Activated T-helper 1 cell treated with anti-CD3 and anti-CD28 coated beads, Interleukin-12 subunit alpha, Interleukin-12 subunit beta, Interleukin-2, Interleukin-4 antibody, amounts not matched to agents 30 ng/mL and 10 ng/mL and 1 ng/mL, durations not matched to agents 14 hours and 24 hours and 36 hours (primary cell): ENCODE data around the gene CAV2. TPM values are rescaled to one million over a fixed set of nuclear protein-coding genes. Genes with fewer than 3 reads are reported as not detected.

Source experiments
- DNase-seq: peaks from one replicate; pipeline ENCODE4 v3.0.0; 2021; ENCODE audit warnings: low spot score
- H3K27ac Mint-ChIP-seq: one replicate; pipeline ENCODE4 v1.8.0; 2021; ENCODE audit warnings: mild to moderate bottlenecking, mixed read lengths
- H3K27me3 Mint-ChIP-seq: one replicate; pipeline ENCODE4 v1.8.0; 2022; ENCODE audit warnings: mild to moderate bottlenecking, moderate library complexity, mixed read lengths; ENCODE audit not compliant: insufficient read depth
- H3K36me3 Mint-ChIP-seq: one replicate; pipeline ENCODE4 v1.8.0; 2021; ENCODE audit warnings: low read depth, mixed read lengths
- H3K4me1 Mint-ChIP-seq: one replicate; pipeline ENCODE4 v1.8.0; 2021; ENCODE audit warnings: low read depth, mixed read lengths
- H3K4me3 Mint-ChIP-seq: one replicate; pipeline ENCODE4 v1.8.0; 2021; ENCODE audit warnings: mild to moderate bottlenecking, moderate library complexity, mixed read lengths
- H3K9me3 Mint-ChIP-seq: one replicate; pipeline ENCODE4 v1.8.0; 2021; ENCODE audit warnings: mixed read lengths
- intact Hi-C: fragments of 100-400 bp; cut with micrococcal nuclease; formaldehyde crosslinking; loops from one replicate; pipeline ENCODE4 v1.15.1; 2024
- total RNA-seq: library from RNA; stranded (reverse); gene quantifications from 2 replicates; pipeline ENCODE4 v1.2.3, GENCODE V29; 2022

The CAV2 gene
- total RNA-seq, 1 donor from 2014 or later, result not detected

- H3K36me3 Mint-ChIP-seq, result no peaks in the 10 kb centered on the region
- no peak overlapping the region for H3K27ac Mint-ChIP-seq
- no peaks in the 10 kb centered on the region for H3K9me3 Mint-ChIP-seq
- peaks cover 42% of the 10 kb centered on the region for H3K27me3 Mint-ChIP-seq
- peaks cover 25% of the 10 kb centered on the region for H3K4me1 Mint-ChIP-seq
- intact Hi-C loops, result no loop called here
- no peak overlapping the region for H3K4me3 Mint-ChIP-seq
- no peak for DNase-seq
Measured at GRCh38 chr7:116530107-116530820, 30.7 kb downstream of the CAV2 start.

GRCh38 chr7:116532102-116532688 lies 32.7 kb downstream of the CAV2 start:
- H3K4me1 Mint-ChIP-seq, result peaks cover 11% of the 10 kb centered on the region
- intact Hi-C loops, result no loop called here
- no peak overlapping the region for H3K27ac Mint-ChIP-seq
- no peak for DNase-seq
- H3K9me3 Mint-ChIP-seq, result no peaks in the 10 kb centered on the region
- H3K4me3 Mint-ChIP-seq, result no peak overlapping the region
- no peaks in the 10 kb centered on the region for H3K36me3 Mint-ChIP-seq
- H3K27me3 Mint-ChIP-seq, result peaks cover 26% of the 10 kb centered on the region

DNA sequence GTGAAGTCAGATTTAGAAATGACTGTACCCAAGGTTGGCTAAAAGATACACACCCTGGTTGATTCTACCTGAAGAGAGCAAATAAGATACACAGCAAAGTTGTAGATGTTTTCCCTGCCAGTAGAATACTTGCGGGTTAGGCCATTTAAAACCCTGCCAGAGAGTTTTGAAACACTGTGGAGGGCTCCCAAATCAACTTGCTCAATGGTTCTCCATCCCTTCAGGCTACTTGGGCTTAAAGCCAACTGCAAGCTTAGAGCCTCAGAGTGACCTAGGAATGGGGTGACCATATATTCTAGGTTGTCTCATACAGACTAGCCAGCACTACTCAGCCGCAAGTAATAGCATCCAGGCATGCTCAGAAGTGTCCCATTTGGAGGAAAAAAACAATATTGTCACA lies 35.3 kb downstream of the CAV2 start:
- no peaks in the 10 kb centered on the region for H3K4me1 Mint-ChIP-seq
- intact Hi-C loops, result no loop called here

GRCh38 chr7:116535416-116535815 lies 35.9 kb downstream of the CAV2 start:
- no peak overlapping the region for H3K4me3 Mint-ChIP-seq
- no peaks in the 10 kb centered on the region for H3K9me3 Mint-ChIP-seq
- intact Hi-C loops, result no loop called here
- no peaks in the 10 kb centered on the region for H3K36me3 Mint-ChIP-seq
- no peak overlapping the region for H3K27ac Mint-ChIP-seq
- no peak for DNase-seq
- H3K27me3 Mint-ChIP-seq, result peaks cover 20% of the 10 kb centered on the region
- H3K4me1 Mint-ChIP-seq, result no peaks in the 10 kb centered on the region

More for the DNA sequence above, 35.3 kb downstream of the CAV2 start:
- H3K36me3 Mint-ChIP-seq, result no peaks in the 10 kb centered on the region
- H3K9me3 Mint-ChIP-seq, result no peaks in the 10 kb centered on the region
- H3K4me3 Mint-ChIP-seq, result no peak overlapping the region
- DNase-seq, result no peak
- peaks cover 20% of the 10 kb centered on the region for H3K27me3 Mint-ChIP-seq
- no peak overlapping the region for H3K27ac Mint-ChIP-seq

GRCh38 chr7:116538138-116538537 lies 38.6 kb downstream of the CAV2 start:
- H3K36me3 Mint-ChIP-seq, result no peaks in the 10 kb centered on the region
- no peak for DNase-seq
- H3K27me3 Mint-ChIP-seq, result peaks cover 18% of the 10 kb centered on the region
- H3K9me3 Mint-ChIP-seq, result no peaks in the 10 kb centered on the region
- intact Hi-C loops, result no loop called here
- no peak overlapping the region for H3K4me3 Mint-ChIP-seq
- no peaks in the 10 kb centered on the region for H3K4me1 Mint-ChIP-seq
- no peak overlapping the region for H3K27ac Mint-ChIP-seq

- no peaks in the 10 kb centered on the region for H3K36me3 Mint-ChIP-seq
- no peak overlapping the region for H3K27ac Mint-ChIP-seq
- H3K27me3 Mint-ChIP-seq, result peaks cover 25% of the 10 kb centered on the region
- H3K4me1 Mint-ChIP-seq, result no peaks in the 10 kb centered on the region
- DNase-seq, result no peak
- no peak overlapping the region for H3K4me3 Mint-ChIP-seq
- no peaks in the 10 kb centered on the region for H3K9me3 Mint-ChIP-seq
- intact Hi-C loops, result no loop called here
Measured at GRCh38 chr7:116539879-116540278, 40.3 kb downstream of the CAV2 start.

GRCh38 chr7:116540743-116541142 lies 41.2 kb downstream of the CAV2 start:
- DNase-seq, result no peak
- intact Hi-C loops, result no loop called here
- H3K27ac Mint-ChIP-seq, result no peak overlapping the region
- H3K4me1 Mint-ChIP-seq, result no peaks in the 10 kb centered on the region
- no peak overlapping the region for H3K4me3 Mint-ChIP-seq
- H3K9me3 Mint-ChIP-seq, result no peaks in the 10 kb centered on the region
- no peaks in the 10 kb centered on the region for H3K36me3 Mint-ChIP-seq
- peaks cover 25% of the 10 kb centered on the region for H3K27me3 Mint-ChIP-seq

DNA sequence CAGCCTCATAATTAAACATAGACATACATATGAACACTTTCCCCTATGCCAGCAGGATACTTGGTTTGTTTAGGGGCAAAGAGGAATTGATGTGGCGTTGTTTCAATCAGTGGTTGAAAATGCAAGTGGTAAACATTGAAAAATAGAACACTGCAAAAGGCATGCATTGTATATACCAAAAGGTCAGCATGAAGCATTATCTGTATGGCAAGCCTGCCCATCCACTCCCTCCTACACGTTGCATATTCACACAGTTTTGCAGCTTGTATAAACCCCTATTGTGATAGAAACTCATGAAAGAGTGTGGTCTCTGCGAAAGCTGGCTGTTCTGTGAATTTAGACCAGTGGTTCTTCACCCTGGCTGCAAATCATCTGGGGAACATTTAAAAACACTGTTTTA lies 42.4 kb downstream of the CAV2 start:
- intact Hi-C loops, result no loop called here
- no peaks in the 10 kb centered on the region for H3K9me3 Mint-ChIP-seq

DNA sequence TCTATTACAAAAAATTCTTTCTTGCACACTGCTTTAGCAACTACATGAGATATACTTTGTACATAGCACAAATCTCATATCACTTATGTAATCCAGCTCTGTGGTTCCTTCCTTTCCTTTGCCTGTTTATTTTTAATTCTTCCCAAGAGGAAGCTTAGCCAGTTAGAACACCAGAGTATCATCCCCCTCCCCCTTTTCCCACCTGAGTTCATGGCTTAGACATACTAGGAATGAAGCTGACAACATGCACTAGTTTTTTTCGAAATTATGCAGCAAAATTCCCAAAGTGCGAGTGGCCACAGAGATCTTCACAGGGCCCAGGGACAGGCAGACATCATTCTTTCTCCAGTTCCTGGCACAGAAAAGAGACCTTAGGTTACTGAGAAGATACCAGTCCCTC lies 43.1 kb downstream of the CAV2 start:
- no peak overlapping the region for H3K4me3 Mint-ChIP-seq
- H3K4me1 Mint-ChIP-seq, result no peaks in the 10 kb centered on the region
- no peaks in the 10 kb centered on the region for H3K9me3 Mint-ChIP-seq
- no peak for DNase-seq
- intact Hi-C loops, result no loop called here
- no peaks in the 10 kb centered on the region for H3K36me3 Mint-ChIP-seq
- H3K27me3 Mint-ChIP-seq, result peaks cover 20% of the 10 kb centered on the region
- no peak overlapping the region for H3K27ac Mint-ChIP-seq

More for the DNA sequence above, 42.4 kb downstream of the CAV2 start:
- Mint-ChIP-seq H3K27ac (no peak overlapping the region), H3K36me3 (no peaks in the 10 kb centered on the region), H3K27me3 (peaks cover 25% of the 10 kb centered on the region), H3K4me1 (no peaks in the 10 kb centered on the region), H3K4me3 (no peak overlapping the region)
- DNase-seq, result no peak

DNA sequence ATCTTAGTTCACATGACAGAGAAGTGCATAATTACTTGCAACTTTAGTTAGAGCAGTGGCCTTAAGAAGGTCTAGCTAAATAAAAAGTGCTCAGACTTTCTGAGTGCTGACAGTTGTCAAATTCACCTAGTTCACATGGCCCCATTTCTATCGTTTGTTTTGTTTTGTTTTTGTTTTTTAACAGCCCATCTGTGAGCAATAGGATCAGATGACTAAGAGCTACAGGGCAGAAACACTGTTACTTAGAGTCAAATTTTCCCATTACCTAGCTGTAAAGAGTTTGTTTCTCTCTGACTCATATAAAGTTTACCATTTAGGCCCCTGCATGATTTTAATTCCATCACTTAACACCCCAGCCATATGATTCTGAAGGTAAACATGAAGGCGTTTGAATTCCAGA lies 44.1 kb downstream of the CAV2 start:
- Mint-ChIP-seq H3K4me1 (no peaks in the 10 kb centered on the region), H3K9me3 (no peaks in the 10 kb centered on the region), H3K36me3 (no peaks in the 10 kb centered on the region), H3K4me3 (no peak overlapping the region), H3K27ac (no peak overlapping the region), H3K27me3 (peaks cover 23% of the 10 kb centered on the region)
- DNase-seq, result no peak
- intact Hi-C loops, result no loop called here

- Mint-ChIP-seq H3K9me3 (no peaks in the 10 kb centered on the region), H3K27me3 (peaks cover 19% of the 10 kb centered on the region), H3K27ac (no peak overlapping the region), H3K36me3 (no peaks in the 10 kb centered on the region), H3K4me1 (no peaks in the 10 kb centered on the region), H3K4me3 (no peak overlapping the region)
- intact Hi-C loops, result no loop called here
- DNase-seq, result no peak
Measured at GRCh38 chr7:116544487-116544886, 44.9 kb downstream of the CAV2 start.

- H3K9me3 Mint-ChIP-seq, result no peaks in the 10 kb centered on the region
- peaks cover 16% of the 10 kb centered on the region for H3K27me3 Mint-ChIP-seq
- no peak for DNase-seq
- no peaks in the 10 kb centered on the region for H3K4me1 Mint-ChIP-seq
- intact Hi-C loops, result no loop called here
- H3K27ac Mint-ChIP-seq, result no peak overlapping the region
- H3K36me3 Mint-ChIP-seq, result no peaks in the 10 kb centered on the region
- no peak overlapping the region for H3K4me3 Mint-ChIP-seq
Measured at GRCh38 chr7:116545411-116545993, 46.0 kb downstream of the CAV2 start.

- Mint-ChIP-seq H3K36me3 (no peaks in the 10 kb centered on the region), H3K27ac (no peak overlapping the region), H3K4me3 (no peak overlapping the region), H3K27me3 (peaks cover 15% of the 10 kb centered on the region), H3K4me1 (no peaks in the 10 kb centered on the region), H3K9me3 (no peaks in the 10 kb centered on the region)
- intact Hi-C loops, result no loop called here
- no peak for DNase-seq
Measured at GRCh38 chr7:116546054-116546453, 46.5 kb downstream of the CAV2 start.
